ACC112 (cell line): ENCODE data around the gene SLC45A2.

Source experiments
- H2AFZ ChIP-seq: fragments of 200-600 bp; sonication (generic); one replicate; pipeline ENCODE4 v1.6.0; 2017; ENCODE audit warnings: antibody characterized with exemption, low read length; ENCODE audit not compliant: unreplicated experiment
- H3K27ac ChIP-seq: fragments of 200-600 bp; sonication (generic); 2 replicates; pipeline ENCODE4 v1.5.1; 2014; ENCODE audit warnings: low read depth, mild to moderate bottlenecking, antibody characterized with exemption, low read length, moderate library complexity
- H3K27me3 ChIP-seq: fragments of 200-600 bp; sonication (generic); 2 replicates; pipeline ENCODE4 v1.6.1; 2014; ENCODE audit warnings: mild to moderate bottlenecking, antibody characterized with exemption, low read length, moderate library complexity, mixed read lengths; ENCODE audit not compliant: insufficient read depth
- H3K36me3 ChIP-seq: fragments of 200-600 bp; sonication (generic); 2 replicates; pipeline ENCODE4 v1.6.1; 2016; ENCODE audit warnings: mild to moderate bottlenecking, antibody characterized with exemption, low read length, moderate library complexity, mixed read lengths; ENCODE audit not compliant: insufficient read depth
- H3K4me1 ChIP-seq: fragments of 200-600 bp; sonication (generic); one replicate; pipeline ENCODE4 v1.6.1; 2016; ENCODE audit warnings: low read length, mixed read lengths; ENCODE audit not compliant: insufficient read depth, unreplicated experiment, control insufficient read depth
- H3K4me3 ChIP-seq: fragments of 200-600 bp; sonication (generic); 2 replicates; pipeline ENCODE4 v1.5.1; 2014; ENCODE audit warnings: mild to moderate bottlenecking, low read depth, low read length
- H3K79me2 ChIP-seq: fragments of 200-600 bp; sonication (generic); one replicate; pipeline ENCODE4 v1.6.0; 2016; ENCODE audit warnings: low read length; ENCODE audit not compliant: control insufficient read depth, unreplicated experiment, insufficient read depth

The SLC45A2 gene

GRCh38 chr5:34007621-34008600 lies 23.4 kb upstream of the SLC45A2 start, which contains the start of gene AMACR:
TSS of gene AMACR (minus strand) at chr5:34008050. CDS start at chr5:34008019, 31 bp downstream.
- Histone ChIP-seq H3K79me2 (peaks cover 5% of the 10 kb centered on the region), H3K36me3 (peaks cover 6% of the 10 kb centered on the region; the same call in 1 of the 2 replicates), H2AFZ (peak within 1 kb of the TSS; percentile 91), H3K4me3 (peak within 1 kb of the TSS; percentile 94), H3K4me1 (peaks cover 30% of the 10 kb centered on the region), H3K27me3 (no peaks in the 10 kb centered on the region), H3K27ac (peak within 1 kb of the TSS; percentile 67)

- Histone ChIP-seq H3K27me3 (no peaks in the 10 kb centered on the region), H2AFZ (peak overlapping the region; percentile 76), H3K36me3 (peaks cover 6% of the 10 kb centered on the region; the same call in 1 of the 2 replicates), H3K79me2 (peaks cover 5% of the 10 kb centered on the region), H3K4me3 (peak overlapping the region; percentile 94), H3K27ac (peak overlapping the region; percentile 67), H3K4me1 (peaks cover 30% of the 10 kb centered on the region)
Observed at GRCh38 chr5:34007201-34007620, 22.7 kb upstream of the SLC45A2 start.

GRCh38 chr5:34005681-34006080 lies 21.2 kb upstream of the SLC45A2 start:
- Histone ChIP-seq H3K36me3 (peaks cover 6% of the 10 kb centered on the region; the same call in 1 of the 2 replicates), H3K27ac (no peak overlapping the region), H3K79me2 (peaks cover 5% of the 10 kb centered on the region), H3K27me3 (no peaks in the 10 kb centered on the region), H3K4me3 (no peak overlapping the region), H2AFZ (no peak overlapping the region), H3K4me1 (peaks cover 24% of the 10 kb centered on the region)

- Histone ChIP-seq H3K4me3 (no peak overlapping the region), H2AFZ (no peak overlapping the region), H3K27me3 (no peaks in the 10 kb centered on the region), H3K79me2 (peaks cover 5% of the 10 kb centered on the region), H3K4me1 (peaks cover 24% of the 10 kb centered on the region), H3K27ac (no peak overlapping the region), H3K36me3 (peaks cover 6% of the 10 kb centered on the region; the same call in 1 of the 2 replicates)
Observed at GRCh38 chr5:34005211-34005610, 20.7 kb upstream of the SLC45A2 start.

- Histone ChIP-seq H3K36me3 (peaks cover 6% of the 10 kb centered on the region; the same call in 1 of the 2 replicates), H3K27ac (no peak overlapping the region), H3K79me2 (peaks cover 5% of the 10 kb centered on the region), H3K4me1 (peaks cover 16% of the 10 kb centered on the region), H3K27me3 (no peaks in the 10 kb centered on the region), H2AFZ (no peak overlapping the region), H3K4me3 (no peak overlapping the region)
Observed at GRCh38 chr5:34003941-34004340, 19.4 kb upstream of the SLC45A2 start.

GRCh38 chr5:34002629-34003328 lies 18.3 kb upstream of the SLC45A2 start:
- H3K4me1 ChIP-seq = peaks cover 12% of the 10 kb centered on the region
- no peak overlapping the region for H3K4me3 ChIP-seq
- H3K79me2 ChIP-seq = peaks cover 5% of the 10 kb centered on the region
- H3K27me3 ChIP-seq = no peaks in the 10 kb centered on the region
- no peak overlapping the region for H2AFZ ChIP-seq
- H3K27ac ChIP-seq = no peak overlapping the region
- peaks cover 6% of the 10 kb centered on the region; the same call in 1 of the 2 replicates for H3K36me3 ChIP-seq

- Histone ChIP-seq H2AFZ (no peak overlapping the region), H3K79me2 (peaks cover 3% of the 10 kb centered on the region), H3K27ac (no peak overlapping the region), H3K36me3 (peaks cover 6% of the 10 kb centered on the region; the same call in 1 of the 2 replicates), H3K4me3 (no peak overlapping the region), H3K4me1 (peaks cover 9% of the 10 kb centered on the region), H3K27me3 (no peaks in the 10 kb centered on the region)
Observed at GRCh38 chr5:34001241-34001841, 16.8 kb upstream of the SLC45A2 start.

- Histone ChIP-seq H3K27ac (no peak overlapping the region), H3K4me3 (no peak overlapping the region), H3K36me3 (peaks cover 6% of the 10 kb centered on the region; the same call in 1 of the 2 replicates), H3K27me3 (no peaks in the 10 kb centered on the region), H3K79me2 (no peaks in the 10 kb centered on the region), H3K4me1 (peaks cover 6% of the 10 kb centered on the region), H2AFZ (no peak overlapping the region)
Observed at GRCh38 chr5:33999978-34000377, 15.5 kb upstream of the SLC45A2 start.

GRCh38 chr5:33997331-33997983 lies 13.0 kb upstream of the SLC45A2 start:
- Histone ChIP-seq H3K4me1 (peaks cover 6% of the 10 kb centered on the region), H3K79me2 (no peaks in the 10 kb centered on the region), H2AFZ (peak overlapping the region; percentile 92), H3K36me3 (no peaks in the 10 kb centered on the region; the same call in 1 of the 2 replicates), H3K4me3 (no peak overlapping the region), H3K27me3 (no peaks in the 10 kb centered on the region), H3K27ac (peak overlapping the region; percentile 35; the same call in 1 of the 2 replicates)

- H3K4me1 ChIP-seq = peaks cover 6% of the 10 kb centered on the region
- H3K27me3 ChIP-seq = no peaks in the 10 kb centered on the region
- H3K79me2 ChIP-seq = no peaks in the 10 kb centered on the region
- no peak overlapping the region for H3K27ac ChIP-seq
- H2AFZ ChIP-seq = no peak overlapping the region
- no peak overlapping the region for H3K4me3 ChIP-seq
- H3K36me3 ChIP-seq = no peaks in the 10 kb centered on the region; the same call in 1 of the 2 replicates
Observed at GRCh38 chr5:33995865-33996264, 11.4 kb upstream of the SLC45A2 start.
